Measurements from ENCODE around the gene CACNA1I.

- no peak for TF ChIP-seq CTCF (IDR thresholded peaks at IDR 0.05)
- TF ChIP-seq ZFX (IDR thresholded peaks at IDR 0.05; ENCODE audit: borderline replicate concordance) = no peak
Measured at GRCh38 chr22:39654131-39654926, 83.8 kb downstream of the CACNA1I start.

Data from 22Rv1 (cell line).